ENCODE results near the gene KCNH5. TPM values are rescaled to one million over a fixed set of nuclear protein-coding genes. Genes with fewer than 3 reads are reported as not detected.

Gene KCNH5
- total and polyA plus RNA-seq, 4 donors = not detected

DNA sequence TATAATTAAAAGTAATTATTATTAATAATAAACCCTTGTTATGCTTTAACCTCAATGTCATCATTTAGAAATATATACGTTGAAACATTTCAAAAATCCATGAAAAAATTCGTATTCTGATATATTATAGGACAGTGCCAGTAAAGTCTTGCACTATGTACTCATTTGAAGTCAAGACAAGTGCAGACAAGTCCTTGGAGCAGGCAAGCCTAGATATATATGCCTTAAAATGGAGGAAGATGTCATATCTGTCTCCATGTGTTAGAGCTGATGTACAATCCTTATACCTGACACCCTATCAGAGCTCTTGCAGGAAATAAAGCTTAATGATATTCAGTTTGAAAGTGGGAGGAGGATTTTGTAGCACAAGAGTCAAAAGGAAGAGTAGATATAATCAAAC, 310.4 kb downstream of the KCNH5 start:
- Histone ChIP-seq H3K9ac (ENCODE audit: low read depth in 1 of 2, low read length in 2 of 2) (no peak overlapping the region), H3K4me1 (ENCODE audit: control insufficient read depth in 4 of 4, insufficient read depth in 4 of 4, low read length in 3 of 4) (no peaks in the 10 kb centered on the region), H3K27me3 (ENCODE audit: control insufficient read depth in 4 of 4, insufficient read depth in 4 of 4, low read length in 3 of 4) (no peaks in the 10 kb centered on the region), H3K36me3 (ENCODE audit: control insufficient read depth in 4 of 4, insufficient read depth in 3 of 4, low read depth in 1 of 4, low read length in 3 of 4) (no peaks in the 10 kb centered on the region), H3K4me3 (ENCODE audit: low read depth in 1 of 3, low read length in 3 of 3) (no peak overlapping the region), H3K27ac (ENCODE audit: low read depth in 1 of 2, low read length in 2 of 2) (no peak overlapping the region), H3K9me3 (ENCODE audit: control insufficient read depth in 4 of 4, low read length in 3 of 4) (no peaks in the 10 kb centered on the region)
- WGBS = 69% methylated on average over 2 of the region's 2 CpGs
- TF ChIP-seq, protein P1, sequence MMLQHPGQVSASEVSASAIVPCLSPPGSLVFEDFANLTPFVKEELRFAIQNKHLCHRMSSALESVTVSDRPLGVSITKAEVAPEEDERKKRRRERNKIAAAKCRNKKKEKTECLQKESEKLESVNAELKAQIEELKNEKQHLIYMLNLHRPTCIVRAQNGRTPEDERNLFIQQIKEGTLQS (IDR thresholded peaks at IDR 0.05) = no peak
- no peak for TF ChIP-seq YY1 (IDR thresholded peaks at IDR 0.05)
- no peak for TF ChIP-seq GABPA (IDR thresholded peaks at IDR 0.05 in 1 of 2, conservative IDR thresholded peaks at IDR 0.05 in 1 of 2)
- TF ChIP-seq, protein P2, sequence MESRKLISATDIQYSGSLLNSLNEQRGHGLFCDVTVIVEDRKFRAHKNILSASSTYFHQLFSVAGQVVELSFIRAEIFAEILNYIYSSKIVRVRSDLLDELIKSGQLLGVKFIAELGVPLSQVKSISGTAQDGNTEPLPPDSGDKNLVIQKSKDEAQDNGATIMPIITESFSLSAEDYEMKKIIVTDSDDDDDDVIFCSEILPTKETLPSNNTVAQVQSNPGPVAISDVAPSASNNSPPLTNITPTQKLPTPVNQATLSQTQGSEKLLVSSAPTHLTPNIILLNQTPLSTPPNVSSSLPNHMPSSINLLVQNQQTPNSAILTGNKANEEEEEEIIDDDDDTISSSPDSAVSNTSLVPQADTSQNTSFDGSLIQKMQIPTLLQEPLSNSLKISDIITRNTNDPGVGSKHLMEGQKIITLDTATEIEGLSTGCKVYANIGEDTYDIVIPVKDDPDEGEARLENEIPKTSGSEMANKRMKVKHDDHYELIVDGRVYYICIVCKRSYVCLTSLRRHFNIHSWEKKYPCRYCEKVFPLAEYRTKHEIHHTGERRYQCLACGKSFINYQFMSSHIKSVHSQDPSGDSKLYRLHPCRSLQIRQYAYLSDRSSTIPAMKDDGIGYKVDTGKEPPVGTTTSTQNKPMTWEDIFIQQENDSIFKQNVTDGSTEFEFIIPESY (IDR thresholded peaks at IDR 0.05) = no peak
- TF ChIP-seq, protein P3, sequence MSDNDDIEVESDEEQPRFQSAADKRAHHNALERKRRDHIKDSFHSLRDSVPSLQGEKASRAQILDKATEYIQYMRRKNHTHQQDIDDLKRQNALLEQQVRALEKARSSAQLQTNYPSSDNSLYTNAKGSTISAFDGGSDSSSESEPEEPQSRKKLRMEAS (IDR thresholded peaks at IDR 0.05) = no peak
- TF ChIP-seq TAF1 (conservative IDR thresholded peaks at IDR 0.05) = no peak
- TF ChIP-seq RXRA (IDR thresholded peaks at IDR 0.05) = no peak
- TF ChIP-seq JUND (IDR thresholded peaks at IDR 0.05) = no peak
- TF ChIP-seq HNF4G (IDR thresholded peaks at IDR 0.05) = no peak
- TF ChIP-seq, protein P4, sequence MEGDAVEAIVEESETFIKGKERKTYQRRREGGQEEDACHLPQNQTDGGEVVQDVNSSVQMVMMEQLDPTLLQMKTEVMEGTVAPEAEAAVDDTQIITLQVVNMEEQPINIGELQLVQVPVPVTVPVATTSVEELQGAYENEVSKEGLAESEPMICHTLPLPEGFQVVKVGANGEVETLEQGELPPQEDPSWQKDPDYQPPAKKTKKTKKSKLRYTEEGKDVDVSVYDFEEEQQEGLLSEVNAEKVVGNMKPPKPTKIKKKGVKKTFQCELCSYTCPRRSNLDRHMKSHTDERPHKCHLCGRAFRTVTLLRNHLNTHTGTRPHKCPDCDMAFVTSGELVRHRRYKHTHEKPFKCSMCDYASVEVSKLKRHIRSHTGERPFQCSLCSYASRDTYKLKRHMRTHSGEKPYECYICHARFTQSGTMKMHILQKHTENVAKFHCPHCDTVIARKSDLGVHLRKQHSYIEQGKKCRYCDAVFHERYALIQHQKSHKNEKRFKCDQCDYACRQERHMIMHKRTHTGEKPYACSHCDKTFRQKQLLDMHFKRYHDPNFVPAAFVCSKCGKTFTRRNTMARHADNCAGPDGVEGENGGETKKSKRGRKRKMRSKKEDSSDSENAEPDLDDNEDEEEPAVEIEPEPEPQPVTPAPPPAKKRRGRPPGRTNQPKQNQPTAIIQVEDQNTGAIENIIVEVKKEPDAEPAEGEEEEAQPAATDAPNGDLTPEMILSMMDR (IDR thresholded peaks at IDR 0.05; ENCODE audit: low read depth, low read length, missing input control) = no peak
- TF ChIP-seq, protein P5, sequence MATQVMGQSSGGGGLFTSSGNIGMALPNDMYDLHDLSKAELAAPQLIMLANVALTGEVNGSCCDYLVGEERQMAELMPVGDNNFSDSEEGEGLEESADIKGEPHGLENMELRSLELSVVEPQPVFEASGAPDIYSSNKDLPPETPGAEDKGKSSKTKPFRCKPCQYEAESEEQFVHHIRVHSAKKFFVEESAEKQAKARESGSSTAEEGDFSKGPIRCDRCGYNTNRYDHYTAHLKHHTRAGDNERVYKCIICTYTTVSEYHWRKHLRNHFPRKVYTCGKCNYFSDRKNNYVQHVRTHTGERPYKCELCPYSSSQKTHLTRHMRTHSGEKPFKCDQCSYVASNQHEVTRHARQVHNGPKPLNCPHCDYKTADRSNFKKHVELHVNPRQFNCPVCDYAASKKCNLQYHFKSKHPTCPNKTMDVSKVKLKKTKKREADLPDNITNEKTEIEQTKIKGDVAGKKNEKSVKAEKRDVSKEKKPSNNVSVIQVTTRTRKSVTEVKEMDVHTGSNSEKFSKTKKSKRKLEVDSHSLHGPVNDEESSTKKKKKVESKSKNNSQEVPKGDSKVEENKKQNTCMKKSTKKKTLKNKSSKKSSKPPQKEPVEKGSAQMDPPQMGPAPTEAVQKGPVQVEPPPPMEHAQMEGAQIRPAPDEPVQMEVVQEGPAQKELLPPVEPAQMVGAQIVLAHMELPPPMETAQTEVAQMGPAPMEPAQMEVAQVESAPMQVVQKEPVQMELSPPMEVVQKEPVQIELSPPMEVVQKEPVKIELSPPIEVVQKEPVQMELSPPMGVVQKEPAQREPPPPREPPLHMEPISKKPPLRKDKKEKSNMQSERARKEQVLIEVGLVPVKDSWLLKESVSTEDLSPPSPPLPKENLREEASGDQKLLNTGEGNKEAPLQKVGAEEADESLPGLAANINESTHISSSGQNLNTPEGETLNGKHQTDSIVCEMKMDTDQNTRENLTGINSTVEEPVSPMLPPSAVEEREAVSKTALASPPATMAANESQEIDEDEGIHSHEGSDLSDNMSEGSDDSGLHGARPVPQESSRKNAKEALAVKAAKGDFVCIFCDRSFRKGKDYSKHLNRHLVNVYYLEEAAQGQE (IDR thresholded peaks at IDR 0.05) = no peak
- TF ChIP-seq NR2F2 (IDR thresholded peaks at IDR 0.05) = no peak
- no peak for TF ChIP-seq FOXA1 (IDR thresholded peaks at IDR 0.05)
- no peak for DNase-seq (ENCODE audit: low spot score)

DNA sequence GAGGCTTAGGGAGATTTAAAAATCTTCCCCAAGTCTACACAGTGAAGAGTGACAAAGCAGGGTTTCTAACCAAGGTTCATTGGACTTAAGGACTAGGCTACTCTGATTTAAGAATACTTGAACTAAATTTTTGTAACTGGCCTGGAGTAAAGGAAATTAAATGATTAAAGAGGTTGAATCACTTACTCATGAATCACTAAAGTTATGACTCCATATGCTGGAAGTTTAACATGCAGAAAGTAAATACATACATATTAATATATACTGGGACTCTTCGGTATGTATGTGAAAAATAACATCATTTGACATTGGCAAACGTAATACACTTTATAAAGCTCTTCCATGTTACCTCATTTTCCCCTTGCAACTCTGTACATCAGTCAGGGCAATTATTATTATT, 322.9 kb downstream of the KCNH5 start:
- H3K4me1 ChIP-seq (ENCODE audit: control insufficient read depth in 4 of 4, insufficient read depth in 4 of 4, low read length in 3 of 4) = no peaks in the 10 kb centered on the region
- DNase-seq (ENCODE audit: low spot score) = no peak
- H3K27me3 ChIP-seq (ENCODE audit: control insufficient read depth in 4 of 4, insufficient read depth in 4 of 4, low read length in 3 of 4) = no peaks in the 10 kb centered on the region
- H3K4me3 ChIP-seq (ENCODE audit: low read depth in 1 of 3, low read length in 3 of 3) = no peak overlapping the region
- no peaks in the 10 kb centered on the region for H3K36me3 ChIP-seq (ENCODE audit: control insufficient read depth in 4 of 4, insufficient read depth in 3 of 4, low read depth in 1 of 4, low read length in 3 of 4)
- TF ChIP-seq, protein P1 (IDR thresholded peaks at IDR 0.05) = no peak
- no peak for TF ChIP-seq GABPA (IDR thresholded peaks at IDR 0.05 in 1 of 2, conservative IDR thresholded peaks at IDR 0.05 in 1 of 2)
- WGBS = 76% methylated on average over 2 of the region's 2 CpGs
- no peaks in the 10 kb centered on the region for H3K9me3 ChIP-seq (ENCODE audit: control insufficient read depth in 4 of 4, low read length in 3 of 4)
- H3K27ac ChIP-seq (ENCODE audit: low read depth in 1 of 2, low read length in 2 of 2) = no peak overlapping the region
- H3K9ac ChIP-seq (ENCODE audit: low read depth in 1 of 2, low read length in 2 of 2) = no peak overlapping the region

Data from liver (tissue), 9 donors.